ENCODE data around the gene SPDYE4.

GRCh38 chr17:8701221-8701620, 57.1 kb downstream of the SPDYE4 start:
- TF ChIP-seq CTCF (IDR thresholded peaks at IDR 0.05) = no peak
- TF ChIP-seq EZH2 (IDR thresholded peaks at IDR 0.05; ENCODE audit: borderline replicate concordance, insufficient read depth, low read depth, low read length, poor library complexity, severe bottlenecking) = no peak
